Epithelial cell of proximal tubule (primary cell): ENCODE results near the gene OPA1. TPM values are rescaled to one million over a fixed set of nuclear protein-coding genes. Genes with fewer than 3 reads are reported as not detected.

ENCODE experiments used
- DNase-seq: peaks from one replicate; pipeline ENCODE4 v3.0.0-alpha.2; 2011; ENCODE audit warnings: low read depth
- H3K4me3 ChIP-seq: 2 replicates; pipeline ENCODE4 v1.5.1; 2011; ENCODE audit warnings: low read depth, mild to moderate bottlenecking, low read length
- CTCF ChIP-seq: conservative IDR thresholded peaks from 2 replicates; pipeline ENCODE4 v1.5.1; 2012; ENCODE audit warnings: low read depth, mild to moderate bottlenecking, low read length
- total RNA-seq: library from RNA; depleted of rRNA; stranded (reverse); fragments of >200 nt; gene quantifications from 2 replicates; pipeline ENCODE4 v1.2.3, GENCODE V29; 2015

OPA1 gene
- total RNA-seq, 1 donor from 2014 or later: 59.0 TPM

DNA sequence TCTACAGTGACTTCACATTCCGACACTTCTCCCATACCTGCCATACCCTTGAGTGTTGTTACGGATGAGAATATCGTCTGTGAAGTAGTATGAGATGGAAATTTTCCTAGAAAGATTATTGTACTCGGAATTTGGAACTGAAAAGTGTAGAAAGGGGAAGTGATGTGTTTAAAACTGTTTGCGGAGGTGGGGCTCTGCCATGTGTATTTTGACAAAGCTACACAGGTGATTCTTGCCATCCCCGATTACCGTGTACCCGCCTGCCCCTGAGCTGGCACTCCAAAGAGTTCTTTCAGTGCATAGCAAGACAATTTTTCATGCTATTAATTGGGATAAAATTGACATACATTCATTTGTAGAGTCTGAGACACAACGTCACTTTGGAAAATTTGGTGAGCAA, 81.7 kb downstream of the OPA1 start:
- DNase-seq: no peak
- no peak for TF ChIP-seq CTCF
- H3K4me3 ChIP-seq: no peak overlapping the region

- no peak overlapping the region for H3K4me3 ChIP-seq
- no peak for TF ChIP-seq CTCF
- DNase-seq: no peak
Measured at GRCh38 chr3:193677734-193678133, 84.7 kb downstream of the OPA1 start.

GRCh38 chr3:193680220-193680619, 87.2 kb downstream of the OPA1 start:
- no peak overlapping the region for H3K4me3 ChIP-seq
- TF ChIP-seq CTCF: no peak
- no peak for DNase-seq

- H3K4me3 ChIP-seq: no peak overlapping the region
- no peak for DNase-seq
- no peak for TF ChIP-seq CTCF
Measured at GRCh38 chr3:193681631-193682030, 88.6 kb downstream of the OPA1 start.

DNA sequence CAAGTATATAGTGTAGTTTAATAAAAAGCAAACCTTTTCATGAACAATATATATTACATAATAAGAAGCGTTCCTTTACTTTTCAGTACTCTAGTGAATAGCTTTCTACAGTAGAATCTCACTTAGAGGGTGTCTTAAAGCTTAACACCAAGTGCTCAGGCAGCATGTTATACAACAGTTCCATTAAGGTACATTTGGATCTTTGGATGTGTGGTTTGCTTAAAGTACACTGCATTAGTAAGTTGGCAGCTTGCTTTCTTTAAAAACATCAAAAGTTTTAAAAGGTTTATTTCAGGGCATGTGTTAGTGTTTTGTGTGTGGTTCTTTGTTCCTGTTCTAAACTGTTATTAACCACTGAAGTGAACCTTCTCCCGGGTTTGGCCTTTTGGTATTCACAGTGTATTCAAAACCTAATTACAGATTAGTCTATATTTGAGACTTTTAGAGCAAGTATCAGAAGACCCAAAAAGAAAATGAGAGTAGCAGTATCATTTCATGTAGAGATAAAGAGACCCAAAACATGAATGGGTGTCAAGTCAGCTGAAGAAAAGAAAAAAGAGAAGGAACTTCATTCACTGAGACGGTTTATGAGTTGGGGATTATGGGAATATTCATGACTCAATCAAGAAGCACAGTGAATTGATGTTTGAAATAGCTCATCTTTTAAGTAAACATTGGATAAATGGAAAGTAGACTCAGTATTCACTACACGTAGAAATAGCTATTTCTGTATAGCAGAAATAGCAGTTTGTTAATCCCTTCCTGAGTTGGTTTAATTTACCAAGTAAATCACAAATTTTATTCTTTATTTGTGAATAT, 93.9 kb downstream of the OPA1 start:
- no peak for DNase-seq
- no peak overlapping the region for H3K4me3 ChIP-seq
- TF ChIP-seq CTCF: no peak

DNA sequence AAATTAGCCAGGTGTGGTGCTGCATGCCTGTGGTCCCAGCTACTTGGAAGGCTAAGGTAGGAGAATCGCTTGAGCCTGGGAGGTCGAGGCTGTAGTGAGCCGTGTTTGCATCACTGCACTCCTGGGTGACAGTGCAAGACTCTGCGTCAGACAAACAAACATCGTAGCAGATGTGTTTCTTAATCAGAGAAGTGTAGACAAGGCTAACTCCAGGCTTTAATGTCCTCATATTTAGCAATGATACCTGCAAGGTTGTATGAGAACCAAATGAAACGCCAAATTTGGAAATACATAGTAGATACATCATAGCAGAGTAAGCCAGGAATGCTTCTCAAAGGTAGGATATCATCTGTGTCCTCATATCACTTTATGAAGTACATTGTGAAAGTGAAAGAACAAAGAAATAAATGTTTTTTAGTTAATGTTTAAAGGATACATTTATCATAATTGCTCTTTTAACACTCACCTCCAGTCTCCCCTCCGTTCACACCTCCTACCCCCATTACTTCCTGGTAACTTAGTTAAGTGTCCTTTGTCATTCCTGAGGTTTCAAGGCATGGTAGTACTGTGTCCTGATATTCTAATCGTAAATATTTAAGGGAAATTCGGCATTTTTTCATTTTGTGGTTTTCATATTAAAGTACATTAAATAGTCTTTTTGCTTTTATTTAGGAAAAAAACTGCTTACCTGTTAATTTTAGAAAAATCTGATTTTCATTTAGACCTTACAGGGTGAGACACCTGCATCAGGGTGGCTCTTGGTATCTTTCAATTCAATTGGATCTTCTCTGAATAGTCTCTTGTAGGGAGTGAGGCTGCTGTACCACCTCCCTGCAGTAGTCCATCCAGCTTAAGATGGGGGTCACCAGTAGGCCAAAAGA, 96.1 kb downstream of the OPA1 start:
- DNase-seq: no peak
- TF ChIP-seq CTCF: no peak
- no peak overlapping the region for H3K4me3 ChIP-seq
